GM11168 (cell line): Measurements from ENCODE around the gene TCF7L2.

Source experiments
- in situ Hi-C: fragments of 300-500 bp; cut with MboI; formaldehyde crosslinking; loops from one replicate; pipeline ENCODE4 v1.12.0; 2022; ENCODE audit warnings: low sequenced_read_pairs; ENCODE audit not compliant: unreplicated experiment

The TCF7L2 gene

DNA sequence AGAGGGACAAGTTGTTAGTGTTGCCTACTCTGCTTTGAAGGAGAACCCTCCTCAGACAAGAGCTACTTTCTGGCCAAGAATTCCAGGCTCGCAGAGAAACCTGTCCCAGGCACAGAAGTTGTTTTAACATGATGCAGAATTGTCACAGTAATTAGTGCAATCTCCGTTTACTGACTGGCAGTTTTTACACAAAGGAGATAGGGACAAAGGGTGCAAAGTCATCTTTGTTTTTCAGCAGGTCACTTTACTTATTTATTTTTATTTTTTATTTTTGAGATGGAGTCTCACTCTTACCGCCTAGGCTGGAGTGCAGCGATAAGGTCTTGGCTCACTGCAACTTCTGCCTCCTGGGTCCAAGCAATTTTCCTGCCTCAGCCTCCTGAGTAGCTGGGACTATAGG, 12.3 kb downstream of the TCF7L2 start:
- in situ Hi-C loops: no loop called here

DNA sequence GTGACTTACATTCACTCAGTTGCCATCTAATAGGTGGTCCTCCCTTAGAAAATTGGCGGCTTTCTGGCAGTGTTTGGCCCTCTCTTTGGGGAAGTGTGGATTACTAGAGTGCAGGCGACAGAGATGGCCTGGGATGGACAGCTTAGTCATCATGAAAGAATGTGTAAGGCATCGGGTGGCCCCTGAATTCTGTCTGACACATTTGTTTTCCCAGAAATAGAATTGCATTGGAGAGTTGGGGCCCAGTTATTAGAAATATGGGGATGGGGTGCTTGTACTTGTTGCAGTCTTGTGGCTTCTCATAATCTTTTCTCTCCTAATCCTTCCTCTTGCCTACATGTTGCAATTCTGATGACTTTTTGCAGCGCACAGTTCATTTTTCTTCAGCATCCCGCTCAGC, 13.8 kb downstream of the TCF7L2 start:
- in situ Hi-C loops: no loop called here

DNA sequence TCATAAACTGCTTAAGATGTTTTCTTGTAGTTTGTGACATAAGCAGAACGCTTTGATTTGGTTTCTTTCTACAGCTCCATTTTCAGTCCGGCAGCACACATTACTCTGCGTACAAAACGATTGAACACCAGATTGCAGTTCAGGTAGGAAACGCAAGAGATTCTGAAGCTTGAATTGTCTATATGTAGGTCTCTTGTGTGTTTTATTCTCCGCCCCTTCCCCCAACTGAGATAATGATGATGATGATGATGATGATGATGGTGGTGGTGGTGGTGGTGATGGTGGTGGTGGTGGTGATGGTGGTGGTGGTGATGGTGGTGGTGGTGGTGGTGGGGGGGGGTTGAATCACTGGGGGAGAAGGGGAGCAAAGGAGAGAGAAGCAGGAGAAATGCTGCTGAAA, 14.4 kb downstream of the TCF7L2 start:
- in situ Hi-C loops: no loop called here

DNA sequence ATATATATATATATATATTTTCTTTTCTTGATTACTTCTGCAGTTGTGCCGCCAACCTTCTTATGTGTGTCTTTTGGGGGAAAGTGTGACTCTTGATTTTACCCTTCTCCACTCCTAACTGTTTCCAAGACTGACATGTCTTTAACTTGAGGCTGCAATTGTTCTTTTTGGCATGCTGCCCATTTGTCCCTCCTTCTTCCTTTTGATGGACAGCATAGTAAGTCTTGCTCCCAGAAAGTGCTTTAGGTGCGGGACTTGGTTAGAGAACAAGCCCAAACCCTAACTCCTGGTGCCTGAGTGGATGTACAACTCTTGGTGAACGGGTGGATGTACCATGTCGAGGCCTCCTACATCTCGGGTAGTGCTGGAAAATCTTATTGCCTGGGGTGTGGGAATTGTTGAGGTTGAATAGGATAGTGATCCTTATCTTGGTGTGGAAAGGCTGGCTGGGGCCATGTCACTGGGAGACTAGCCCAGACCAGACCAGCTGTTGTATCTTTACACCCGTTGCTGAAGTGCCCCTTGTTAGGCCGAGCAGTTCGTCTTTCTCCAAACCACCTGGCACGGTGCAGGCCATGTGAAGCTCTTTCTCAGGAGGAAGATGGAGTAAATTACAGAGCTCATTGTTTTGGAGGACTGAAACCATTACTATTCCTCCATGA, 16.3 kb downstream of the TCF7L2 start:
- in situ Hi-C loops: no loop called here

DNA sequence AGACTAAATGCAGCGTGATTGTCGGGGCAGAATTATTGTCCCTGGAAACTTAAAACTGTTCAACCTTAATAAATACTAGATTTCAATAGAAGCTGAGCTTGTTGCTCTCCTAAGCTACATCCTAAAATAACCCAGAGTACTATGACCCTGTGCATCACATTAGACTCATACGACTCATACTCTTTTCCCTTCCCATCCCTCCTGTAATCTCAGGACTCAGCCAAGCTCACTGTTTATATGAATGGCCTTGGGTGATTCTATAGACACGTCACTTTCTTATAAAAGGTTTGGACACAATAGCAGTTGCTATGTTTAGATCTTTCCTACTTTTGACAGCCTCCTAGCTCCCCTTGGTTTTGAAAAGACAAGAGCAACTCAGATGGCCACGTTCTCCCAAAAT, 17.2 kb downstream of the TCF7L2 start:
- in situ Hi-C loops: no loop called here

DNA sequence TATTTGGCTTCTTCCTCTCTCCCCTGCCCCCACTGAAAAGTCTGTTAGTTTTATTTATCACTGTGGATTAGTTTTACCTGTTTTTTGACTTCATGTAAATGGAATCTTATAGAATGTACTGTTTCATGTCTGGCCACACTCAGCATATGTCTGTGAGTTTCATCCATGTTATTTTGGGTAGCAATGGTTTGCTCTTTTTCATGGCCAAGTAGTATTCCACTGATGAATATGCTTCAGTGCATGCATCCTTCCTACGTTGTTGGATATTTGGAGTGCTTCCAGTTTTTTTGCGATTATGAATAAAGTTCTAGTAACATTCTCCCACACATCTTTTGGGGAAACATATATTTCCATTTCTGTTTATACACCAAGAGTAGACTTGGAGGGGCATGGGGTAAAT, 19.1 kb downstream of the TCF7L2 start:
- in situ Hi-C loops: no loop called here

DNA sequence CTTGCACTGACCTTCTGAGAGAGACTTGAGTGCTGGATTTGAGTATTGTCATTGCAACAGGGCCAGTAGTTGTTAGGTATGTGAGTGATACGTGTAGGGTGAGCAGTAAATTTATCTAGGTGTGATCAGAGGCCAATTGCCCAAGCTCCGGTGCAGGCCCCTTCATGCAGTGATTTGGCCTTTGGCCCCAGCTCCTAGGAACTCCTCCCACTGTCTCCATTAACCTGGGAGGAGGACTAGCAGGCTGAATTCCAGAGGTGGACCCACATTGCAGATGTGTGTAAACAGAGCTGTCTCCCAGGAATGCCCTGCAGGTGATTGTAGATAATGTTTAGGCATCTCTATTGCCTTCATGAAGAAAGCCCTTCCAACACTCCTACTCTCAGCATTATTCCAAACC, 19.5 kb downstream of the TCF7L2 start:
- in situ Hi-C loops: no loop called here

DNA sequence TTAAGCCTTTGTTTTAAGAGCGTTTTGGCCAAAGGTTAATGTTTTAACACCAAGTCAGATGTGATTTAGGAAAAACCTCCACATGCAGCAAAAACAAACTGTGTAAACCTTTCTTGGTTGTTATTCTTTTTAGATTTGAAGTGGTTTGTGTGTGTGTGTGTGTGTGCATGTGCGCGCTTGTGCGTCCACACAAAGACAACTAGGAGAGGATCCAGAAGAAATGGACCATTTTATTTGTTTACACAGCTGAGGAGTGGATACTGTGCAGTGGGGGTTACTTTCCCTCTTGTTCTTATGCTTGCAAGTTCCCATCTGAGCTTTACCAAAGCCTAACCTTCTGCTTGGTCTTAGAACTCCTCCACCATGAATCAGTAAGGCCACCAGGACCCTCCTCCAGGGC, 20.0 kb downstream of the TCF7L2 start:
- in situ Hi-C loops: no loop called here

DNA sequence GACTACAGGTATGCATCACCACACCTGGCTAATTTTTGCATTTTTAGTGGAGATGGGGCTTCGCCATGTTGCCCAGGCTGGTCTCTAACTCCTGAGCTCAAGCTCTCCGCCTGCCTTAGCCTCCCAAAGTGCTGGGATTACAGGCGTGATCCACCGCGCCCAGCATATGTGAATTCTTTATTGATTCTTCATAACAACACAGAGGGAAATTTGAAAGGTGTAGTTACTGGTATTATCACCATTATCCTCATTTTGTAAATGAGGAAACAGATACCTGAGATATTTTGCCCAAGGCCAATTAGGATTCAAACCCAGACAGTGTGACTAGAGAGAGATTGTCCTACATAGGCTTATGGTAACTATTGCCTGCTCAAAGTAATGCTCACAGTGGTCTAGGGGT, 22.6 kb downstream of the TCF7L2 start:
- in situ Hi-C loops: no loop called here

DNA sequence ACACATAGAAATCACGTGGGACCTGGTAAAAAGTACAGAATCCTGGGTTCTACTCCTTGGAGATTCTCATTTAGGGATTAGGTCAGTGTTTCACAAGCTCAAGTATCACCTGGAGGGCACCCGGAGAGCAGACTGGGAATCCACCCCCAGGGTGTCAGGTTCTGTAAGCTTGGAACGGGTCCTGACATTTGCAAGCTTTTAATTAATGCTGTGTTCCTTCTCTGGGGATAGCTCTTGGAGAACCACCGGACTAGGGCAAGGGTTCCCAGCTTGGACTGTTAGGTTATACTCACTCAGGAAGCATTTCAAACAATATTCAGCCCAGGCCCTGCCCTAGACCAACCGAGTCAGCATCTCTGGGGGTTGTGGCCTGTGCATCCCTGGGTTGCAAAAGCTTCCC, 23.0 kb downstream of the TCF7L2 start:
- in situ Hi-C loops: no loop called here

DNA sequence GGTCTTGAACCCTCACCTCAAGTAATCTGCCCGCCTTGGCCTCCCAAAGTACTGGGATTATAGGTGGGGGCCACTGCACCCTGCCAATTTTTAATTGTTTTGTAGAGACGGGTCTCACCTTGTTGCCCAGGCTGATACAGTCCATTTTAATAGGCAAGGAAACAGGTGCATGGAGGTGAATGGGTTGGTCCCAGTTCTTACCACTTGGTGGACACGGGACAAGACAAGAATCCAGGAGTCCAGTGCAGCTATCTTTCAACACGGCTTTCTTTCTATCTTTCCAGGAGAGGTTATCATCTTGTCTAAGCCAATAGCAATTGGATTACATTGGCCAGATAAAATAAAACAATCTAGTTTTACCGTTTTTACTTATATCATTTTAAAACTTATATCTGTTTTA, 23.8 kb downstream of the TCF7L2 start:
- in situ Hi-C loops: no loop called here

DNA sequence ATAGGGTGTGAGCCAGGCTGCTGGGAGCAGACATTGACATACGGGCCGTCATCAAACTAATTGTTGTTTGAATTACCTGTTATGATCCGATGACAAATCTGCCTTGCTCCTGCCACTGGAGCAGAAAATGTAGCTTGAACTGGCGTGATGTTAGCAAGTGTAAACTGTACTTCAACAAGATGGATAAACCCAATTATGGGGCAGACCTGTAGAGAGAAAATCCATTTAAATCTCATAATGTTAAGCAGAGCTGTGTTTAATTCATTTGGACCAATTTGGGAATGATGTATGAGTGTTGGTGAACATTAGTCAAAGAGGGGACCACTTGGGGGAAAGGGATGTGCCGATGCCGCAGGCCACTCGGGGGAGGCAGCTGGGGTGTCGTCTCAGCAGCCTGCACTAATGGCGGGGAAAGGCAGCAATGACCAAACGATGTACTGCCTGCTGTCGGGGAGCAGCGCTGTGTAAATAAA, 27.4 kb downstream of the TCF7L2 start:
- in situ Hi-C loops: no loop called here

DNA sequence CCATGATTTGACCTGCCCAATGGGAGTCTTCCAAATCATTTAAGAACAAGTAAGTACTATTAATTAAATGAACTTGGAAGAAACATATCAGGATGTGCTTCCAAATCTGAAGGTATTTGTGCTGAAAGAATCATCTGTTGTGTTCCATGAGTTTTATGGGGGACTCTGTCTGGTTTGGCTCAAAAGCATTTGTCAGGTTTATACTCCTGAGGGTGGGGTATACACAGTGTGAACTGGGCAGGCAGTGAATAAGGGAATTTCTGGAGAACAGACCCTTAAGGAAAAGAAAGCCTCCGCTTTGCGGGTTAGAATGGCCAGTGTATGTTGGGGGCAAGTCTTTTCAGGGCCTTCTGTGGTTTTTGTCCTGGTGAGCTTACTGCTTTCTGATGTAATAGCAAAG, 29.9 kb downstream of the TCF7L2 start:
- in situ Hi-C loops: no loop called here

DNA sequence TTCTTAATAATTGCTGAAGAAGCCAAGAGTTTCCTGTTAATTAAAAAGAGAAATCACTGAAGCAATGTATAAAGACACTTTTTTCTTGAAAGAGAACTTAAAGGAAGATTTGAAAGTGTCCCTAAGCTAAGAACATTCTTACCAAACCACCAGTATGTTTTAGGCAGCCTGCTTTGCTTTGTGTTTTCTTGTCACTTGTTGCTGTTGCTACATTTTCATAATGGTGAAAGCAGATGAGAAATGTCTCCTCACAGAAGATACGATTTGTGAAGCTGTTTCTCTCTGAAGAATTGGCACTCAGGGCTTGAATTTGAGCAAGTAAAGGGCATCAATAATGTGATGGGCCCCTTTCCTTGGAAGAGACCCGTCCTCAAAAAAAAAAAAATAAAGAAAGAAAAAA, 30.9 kb downstream of the TCF7L2 start:
- in situ Hi-C loops: no loop called here

DNA sequence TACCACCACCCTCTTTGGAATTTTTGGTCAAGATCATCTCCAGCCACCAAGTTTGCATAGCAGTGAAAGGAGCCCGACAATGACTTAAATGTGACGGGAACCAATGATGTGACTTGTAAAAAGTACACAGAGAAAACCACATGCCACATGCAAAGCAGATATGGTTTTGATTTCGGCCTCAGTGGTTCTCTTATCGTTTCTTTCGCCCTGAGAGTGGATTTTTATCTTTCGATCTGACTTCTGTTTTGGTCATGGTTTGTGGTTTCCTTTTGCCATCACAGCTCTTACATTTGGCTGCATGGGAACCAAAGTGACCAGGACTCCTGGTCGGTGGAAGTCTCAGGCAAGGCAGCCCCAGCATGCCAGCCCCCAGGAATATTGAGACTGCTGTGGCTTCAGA, 31.5 kb downstream of the TCF7L2 start:
- in situ Hi-C loops: no loop called here

DNA sequence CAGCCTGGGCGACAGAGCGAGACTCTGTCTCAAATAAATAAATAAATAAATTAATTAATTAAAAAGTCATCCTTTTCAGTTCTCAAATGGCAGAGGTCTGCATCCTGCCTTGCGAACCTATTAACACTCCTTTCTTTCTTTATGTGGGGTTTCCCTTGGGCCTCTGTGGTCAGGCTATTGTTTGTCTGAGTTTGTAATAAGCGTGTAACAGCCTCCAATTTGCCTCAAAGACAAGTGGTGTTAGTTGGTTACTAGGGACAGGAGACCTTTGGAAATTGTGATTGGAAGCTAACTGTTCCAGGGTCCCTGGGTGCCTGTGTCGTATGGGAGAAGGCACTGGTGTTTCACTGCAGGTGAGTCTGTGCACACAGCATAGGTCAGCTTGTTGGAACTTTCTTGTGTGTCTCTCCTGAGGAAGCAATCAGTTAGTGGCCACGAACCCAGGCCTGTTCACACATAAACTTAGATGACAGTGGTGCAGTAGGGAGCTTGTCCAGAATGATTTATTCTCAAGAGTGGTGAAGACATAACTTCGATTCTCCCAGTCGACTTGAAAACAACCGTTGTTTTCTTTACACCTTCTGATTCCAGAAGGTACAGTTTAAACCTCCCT, 33.5 kb downstream of the TCF7L2 start:
- in situ Hi-C loops: no loop called here

DNA sequence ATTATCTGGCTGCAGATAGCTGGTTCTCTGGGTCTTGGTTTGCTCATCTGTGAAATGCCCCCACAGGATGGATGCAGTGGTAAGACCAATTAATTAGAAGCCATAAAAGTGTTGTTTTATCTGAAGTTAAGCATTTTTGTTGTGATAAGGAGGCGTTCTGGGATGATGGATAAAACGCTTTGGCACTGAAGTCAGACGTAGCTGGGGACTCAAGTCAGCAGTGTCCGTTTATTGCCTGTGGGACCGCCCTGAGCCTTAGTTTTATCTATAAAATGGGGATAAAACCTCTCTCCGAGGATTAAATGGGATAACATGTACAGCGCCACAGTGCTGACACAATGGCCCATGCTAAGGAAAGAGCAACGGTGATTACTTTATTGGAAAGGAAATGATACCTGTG, 34.7 kb downstream of the TCF7L2 start:
- in situ Hi-C loops: no loop called here

DNA sequence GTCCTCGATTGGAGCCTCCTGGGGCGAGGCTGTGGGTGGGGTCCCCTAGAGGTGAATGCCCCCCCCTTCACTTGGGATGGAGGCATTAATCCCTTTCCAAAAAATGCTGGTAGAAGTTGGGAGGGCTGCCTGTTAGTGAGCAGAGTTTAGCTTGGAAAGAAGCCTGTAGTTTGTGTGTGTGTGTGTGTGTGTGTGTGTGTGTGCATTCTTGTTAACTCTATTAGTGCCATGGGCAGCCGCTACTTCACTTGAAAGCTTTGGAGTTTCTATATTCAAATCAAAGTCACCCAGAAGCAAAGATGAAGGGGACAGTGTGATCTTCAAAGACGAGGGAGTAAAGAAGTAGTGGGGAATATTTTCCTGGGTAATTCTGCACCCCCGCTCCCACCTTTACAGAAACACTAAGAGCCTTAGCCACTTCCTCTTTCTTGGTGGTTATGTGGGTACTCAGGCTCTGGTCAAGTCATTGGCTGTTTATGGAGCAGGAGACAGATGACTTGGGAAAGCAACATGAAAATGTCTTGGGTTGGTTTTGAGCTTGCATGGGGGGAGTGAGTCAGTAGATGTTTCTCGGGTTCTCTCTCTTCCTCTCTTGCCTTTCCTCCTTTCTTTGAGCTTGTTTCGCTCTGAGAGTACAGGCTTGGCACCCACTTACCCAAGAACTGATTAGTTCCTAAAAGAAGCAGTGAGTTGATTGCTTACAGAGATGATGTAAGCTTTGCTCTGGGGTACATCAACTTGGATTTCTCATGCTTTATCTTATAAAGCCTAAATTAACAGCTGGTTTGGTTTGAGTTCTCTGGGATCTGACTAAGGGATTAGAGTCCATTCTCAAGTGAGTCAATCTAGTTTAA, 35.9 kb downstream of the TCF7L2 start:
- in situ Hi-C loops: no loop called here

DNA sequence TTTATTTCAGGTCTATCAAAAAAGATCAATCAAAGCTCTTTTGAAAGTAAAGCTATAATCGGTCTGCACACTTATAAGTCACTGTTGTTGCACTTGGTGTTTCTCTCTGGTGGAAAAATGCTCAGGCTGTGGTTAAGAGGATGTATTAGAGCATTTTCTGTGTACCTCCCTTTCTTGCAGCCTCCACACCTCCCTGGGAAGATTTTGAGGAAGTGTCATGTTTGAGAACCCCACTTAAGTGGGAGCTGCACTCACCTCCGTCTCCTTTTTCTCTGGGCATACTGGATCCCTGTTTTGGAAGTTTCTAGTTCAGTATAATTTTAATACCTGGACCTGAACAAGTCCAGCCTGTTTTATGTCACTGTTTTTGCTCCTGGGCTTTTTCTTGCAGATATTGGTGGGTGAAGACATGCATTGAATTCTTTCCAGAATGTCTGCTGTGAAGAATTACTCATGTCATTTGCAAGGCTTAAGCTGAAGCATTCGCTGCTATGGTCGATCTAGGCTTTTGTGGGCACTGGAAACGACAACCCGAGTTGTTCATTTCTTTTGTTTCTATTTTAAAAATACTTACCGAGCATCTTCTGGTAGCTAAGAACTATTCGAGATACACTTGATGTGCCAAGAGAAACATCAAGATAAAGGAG, 36.6 kb downstream of the TCF7L2 start:
- in situ Hi-C loops: no loop called here

DNA sequence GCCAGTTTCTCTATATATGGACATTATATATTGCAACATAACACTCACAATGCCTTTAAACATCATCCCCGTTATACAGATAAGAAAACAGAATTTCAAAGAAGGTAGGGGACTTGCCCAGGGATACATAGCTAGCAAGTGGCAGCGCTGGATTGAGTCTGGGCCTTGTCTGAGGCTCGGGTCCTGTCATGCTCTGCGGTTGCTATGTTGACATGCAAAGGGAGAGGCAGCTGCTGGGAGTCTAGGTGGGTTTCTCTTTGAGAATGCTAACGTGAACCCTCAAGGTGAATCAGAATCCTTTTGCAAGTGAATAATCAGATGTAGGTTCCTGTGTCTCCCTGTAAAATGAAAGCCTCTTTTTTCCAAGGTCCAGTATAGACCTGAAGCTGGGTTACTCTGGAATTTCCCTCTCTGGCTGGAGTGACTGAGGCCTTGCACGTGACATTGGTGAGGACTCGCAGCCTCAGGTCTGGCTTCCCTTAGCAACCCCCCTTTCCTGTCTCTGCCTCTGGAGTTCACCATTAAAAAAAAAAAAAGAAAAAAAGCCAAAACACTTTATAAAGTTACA, 38.9 kb downstream of the TCF7L2 start:
- in situ Hi-C loops: no loop called here

DNA sequence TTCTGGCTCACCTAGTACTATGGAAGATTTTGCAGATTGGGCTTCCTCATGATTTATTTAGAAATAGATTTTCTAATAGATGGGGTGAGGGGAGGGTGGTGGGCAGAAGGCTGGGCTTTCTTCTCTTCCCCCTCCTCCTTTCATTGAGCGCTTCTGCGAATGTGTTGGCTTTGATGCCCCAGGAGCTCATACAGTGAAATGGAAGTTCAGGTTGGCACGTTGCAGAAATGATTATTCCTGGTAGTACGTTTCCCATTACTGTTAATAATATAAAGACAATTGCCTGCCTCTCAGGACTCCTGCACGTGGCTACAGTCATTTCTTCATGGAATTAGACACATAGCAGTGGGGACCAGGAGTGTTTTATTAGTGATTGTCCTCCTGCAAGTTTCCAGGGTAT, 39.8 kb downstream of the TCF7L2 start:
- in situ Hi-C loops: no loop called here
